22Rv1 (cell line): Measurements from ENCODE around the gene MAP1LC3B.

Experiments used
- ZFX ChIP-seq: fragments of 450-650 bp; IDR thresholded peaks from 2 replicates; pipeline ENCODE4 v1.6.1; 2017; ENCODE audit warnings: antibody characterized with exemption, borderline replicate concordance
- TF ChIP-seq, protein P1 (sequence below): fragments of 450-650 bp; IDR thresholded peaks from 2 replicates; pipeline ENCODE4 v1.5.1; 2017; ENCODE audit warnings: mild to moderate bottlenecking

DNA sequence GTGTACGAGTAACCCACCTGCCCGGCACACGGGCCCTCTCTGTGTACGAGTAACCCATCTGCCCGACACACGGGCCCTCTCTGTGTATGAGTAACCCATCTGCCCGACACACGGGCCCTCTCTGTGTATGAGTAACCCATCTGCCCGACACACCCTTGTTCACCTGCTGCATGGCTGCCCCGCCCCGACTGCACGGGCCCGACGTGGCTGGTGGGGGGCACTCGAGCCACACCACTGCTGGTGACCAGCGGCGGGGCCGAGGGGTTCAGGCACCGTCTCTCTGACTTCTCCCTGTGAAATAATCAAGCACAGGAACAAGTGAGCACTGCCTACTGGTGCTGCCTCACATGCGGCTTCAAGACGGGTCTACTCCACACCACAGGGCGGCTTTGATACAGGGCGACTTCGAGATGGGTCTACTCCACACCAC, 22.1 kb downstream of the MAP1LC3B start:
- TF ChIP-seq, protein P1, sequence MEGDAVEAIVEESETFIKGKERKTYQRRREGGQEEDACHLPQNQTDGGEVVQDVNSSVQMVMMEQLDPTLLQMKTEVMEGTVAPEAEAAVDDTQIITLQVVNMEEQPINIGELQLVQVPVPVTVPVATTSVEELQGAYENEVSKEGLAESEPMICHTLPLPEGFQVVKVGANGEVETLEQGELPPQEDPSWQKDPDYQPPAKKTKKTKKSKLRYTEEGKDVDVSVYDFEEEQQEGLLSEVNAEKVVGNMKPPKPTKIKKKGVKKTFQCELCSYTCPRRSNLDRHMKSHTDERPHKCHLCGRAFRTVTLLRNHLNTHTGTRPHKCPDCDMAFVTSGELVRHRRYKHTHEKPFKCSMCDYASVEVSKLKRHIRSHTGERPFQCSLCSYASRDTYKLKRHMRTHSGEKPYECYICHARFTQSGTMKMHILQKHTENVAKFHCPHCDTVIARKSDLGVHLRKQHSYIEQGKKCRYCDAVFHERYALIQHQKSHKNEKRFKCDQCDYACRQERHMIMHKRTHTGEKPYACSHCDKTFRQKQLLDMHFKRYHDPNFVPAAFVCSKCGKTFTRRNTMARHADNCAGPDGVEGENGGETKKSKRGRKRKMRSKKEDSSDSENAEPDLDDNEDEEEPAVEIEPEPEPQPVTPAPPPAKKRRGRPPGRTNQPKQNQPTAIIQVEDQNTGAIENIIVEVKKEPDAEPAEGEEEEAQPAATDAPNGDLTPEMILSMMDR = no peak
- TF ChIP-seq ZFX = no peak
